ENCODE data around the gene CYBB.

Gene CYBB

DNA sequence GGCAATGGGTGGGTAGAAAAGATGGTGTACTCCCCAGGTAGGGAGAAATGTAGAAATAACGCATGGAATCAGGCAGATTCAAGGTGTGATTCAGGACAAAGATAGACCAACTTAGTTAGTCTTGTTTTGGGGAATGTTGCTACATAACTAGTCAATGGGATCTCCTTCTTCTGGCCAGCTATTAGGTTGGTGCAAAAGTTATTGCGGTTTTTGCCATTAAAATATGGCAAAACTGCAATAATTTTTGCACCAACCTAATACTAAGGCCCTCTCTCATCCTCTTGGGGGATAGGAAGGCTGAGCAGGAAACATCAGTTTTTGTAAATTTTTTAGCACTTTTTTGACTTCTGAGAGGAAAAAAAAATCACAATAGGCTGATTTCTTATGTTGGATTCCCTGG, 23.2 kb downstream of the CYBB start:
- DNase-seq (ENCODE audit: low read depth, low spot score), result no peak
- no peak for TF ChIP-seq CTCF (IDR thresholded peaks at IDR 0.05; ENCODE audit: insufficient read depth, low read length, missing control alignments)
- CTCF ChIA-PET, result interaction anchor here (0.8 to 1.7 kb wide), 2 partner anchors 19 to 22 kb away, joined by 3 to 5 read pairs; no protein-coding TSS in a partner anchor
- H3K4me3 ChIP-seq (ENCODE audit: low read depth, low read length), result no peak overlapping the region
- POLR2A ChIA-PET, result no interaction called here

- DNase-seq (ENCODE audit: low read depth, low spot score), result no peak
- TF ChIP-seq CTCF (IDR thresholded peaks at IDR 0.05; ENCODE audit: insufficient read depth, low read length, missing control alignments), result no peak
- ChIA-PET CTCF (no interaction called here), POLR2A (no interaction called here)
- H3K4me3 ChIP-seq (ENCODE audit: low read depth, low read length), result no peak overlapping the region
Measured at GRCh38 chrX:37809970-37810369, 30.1 kb downstream of the CYBB start.

DNA sequence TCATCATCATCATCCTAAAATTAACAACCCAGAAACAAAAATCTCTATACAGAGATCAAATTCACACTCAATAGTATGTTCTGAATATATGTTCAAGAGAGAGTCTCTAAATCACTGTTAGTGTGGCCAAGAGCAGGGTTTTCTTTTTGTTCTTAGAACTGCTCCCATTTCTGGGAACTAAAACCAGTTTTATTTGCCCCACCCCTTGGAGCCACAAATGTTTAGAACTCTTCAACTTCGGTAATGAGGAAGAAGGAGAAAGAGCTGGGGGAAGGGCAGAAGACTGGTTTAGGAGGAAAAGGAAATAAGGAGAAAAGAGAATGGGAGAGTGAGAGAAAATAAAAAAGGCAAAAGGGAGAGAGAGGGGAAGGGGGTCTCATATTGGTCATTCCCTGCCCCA, 32.3 kb downstream of the CYBB start:
- no peak for TF ChIP-seq CTCF (IDR thresholded peaks at IDR 0.05; ENCODE audit: insufficient read depth, low read length, missing control alignments)
- H3K4me3 ChIP-seq (ENCODE audit: low read depth, low read length), result no peak overlapping the region
- ChIA-PET CTCF (no interaction called here), POLR2A (no interaction called here)
- no peak for DNase-seq (ENCODE audit: low read depth, low spot score)

GRCh38 chrX:37813570-37813969, 33.7 kb downstream of the CYBB start:
- H3K4me3 ChIP-seq (ENCODE audit: low read depth, low read length), result no peak overlapping the region
- CTCF ChIA-PET, result no interaction called here
- DNase-seq (ENCODE audit: low read depth, low spot score), result no peak
- POLR2A ChIA-PET, result no interaction called here
- no peak for TF ChIP-seq CTCF (IDR thresholded peaks at IDR 0.05; ENCODE audit: insufficient read depth, low read length, missing control alignments)

DNA sequence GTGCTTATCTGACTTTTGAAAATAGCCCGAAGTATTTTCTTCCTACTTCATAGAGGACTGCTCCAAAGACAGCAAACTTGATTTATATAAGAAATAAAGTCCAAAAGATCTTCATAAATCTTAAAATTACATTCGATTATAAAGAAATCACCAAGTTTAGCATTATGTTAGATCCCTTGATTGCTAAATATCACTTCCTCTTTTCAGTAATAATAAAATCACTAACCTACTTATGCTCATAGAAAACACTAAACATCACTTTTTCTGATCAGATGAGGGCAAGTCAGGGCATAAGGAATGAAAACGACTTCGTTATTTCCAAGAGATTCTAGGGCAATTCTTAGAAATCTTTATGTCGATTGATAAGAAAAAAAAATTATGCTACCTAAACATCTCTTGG, 35.5 kb downstream of the CYBB start:
- ChIA-PET CTCF (interaction anchor here (2.0 kb wide), 1 partner anchor 10 kb away, joined by 9 read pairs; no protein-coding TSS in a partner anchor), POLR2A (no interaction called here)
- no peak for TF ChIP-seq CTCF (IDR thresholded peaks at IDR 0.05; ENCODE audit: insufficient read depth, low read length, missing control alignments)
- DNase-seq (ENCODE audit: low read depth, low spot score), result no peak
- no peak overlapping the region for H3K4me3 ChIP-seq (ENCODE audit: low read depth, low read length)

DNA sequence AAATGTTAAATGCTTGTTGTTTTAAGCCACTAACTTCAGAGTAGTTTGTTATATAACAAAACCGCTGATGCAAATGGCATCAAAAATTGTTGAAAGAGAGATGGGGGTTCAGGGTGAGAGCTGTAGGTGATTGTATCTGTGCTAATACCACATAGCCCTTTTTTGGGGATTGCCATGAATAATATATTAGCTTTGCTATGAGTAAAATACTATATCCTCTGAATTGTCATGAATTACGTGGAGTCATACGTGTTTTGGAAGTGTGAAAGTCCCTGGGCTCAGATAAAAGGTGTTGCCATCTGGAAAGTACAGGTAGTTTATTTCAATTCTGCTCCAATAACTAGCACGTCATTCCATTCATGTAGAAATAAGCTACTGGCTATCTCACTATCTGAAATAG, 36.9 kb downstream of the CYBB start:
- no peak overlapping the region for H3K4me3 ChIP-seq (ENCODE audit: low read depth, low read length)
- no peak for TF ChIP-seq CTCF (IDR thresholded peaks at IDR 0.05; ENCODE audit: insufficient read depth, low read length, missing control alignments)
- ChIA-PET CTCF (interaction anchor here (2.0 kb wide), 1 partner anchor 9 kb away, joined by 9 read pairs; no protein-coding TSS in a partner anchor), POLR2A (no interaction called here)
- DNase-seq (ENCODE audit: low read depth, low spot score), result no peak
